Activated CD8-positive, alpha-beta memory T cell treated with anti-CD3 and anti-CD28 coated beads for 36 hours (primary cell): ENCODE data around the gene PGS1. TPM values are rescaled to one million over a fixed set of nuclear protein-coding genes. Genes with fewer than 3 reads are reported as not detected.

ENCODE experiments used
- CTCF ChIA-PET: fragments of 350-600 bp; sonication (Branson Sonifier 250); formaldehyde crosslinking; loops from one replicate; lab custom pipeline; 2021; ENCODE audit warnings: antibody characterized with exemption; lab: Charles Lee
- POLR2A ChIA-PET: fragments of 350-600 bp; sonication (Branson Sonifier 250); formaldehyde crosslinking; loops from one replicate; lab custom pipeline; 2021; ENCODE audit warnings: antibody characterized with exemption; lab: Charles Lee
- total RNA-seq, 2 experiments: library from RNA; stranded (reverse); gene quantifications; one replicate each; pipeline ENCODE4 v1.2.3, GENCODE V29; 2021

PGS1 gene
- total RNA-seq, 2 experiments from 2014 or later = 54.1 to 54.3 TPM

- ChIA-PET CTCF (interaction anchor here (1.0 to 1.1 kb wide), 2 partner anchors 20 to 30 kb away, joined by 3 to 5 read pairs; no protein-coding TSS in a partner anchor), POLR2A (no interaction called here)
These were observed 13.4 kb downstream of the PGS1 start for GRCh38 chr17:78391843-78392242.

- ChIA-PET CTCF (interaction anchor here (1.0 to 1.1 kb wide), 2 partner anchors 20 to 30 kb away, joined by 3 to 5 read pairs; no protein-coding TSS in a partner anchor), POLR2A (no interaction called here)
These were observed 13.8 kb downstream of the PGS1 start for GRCh38 chr17:78392295-78392694.

DNA sequence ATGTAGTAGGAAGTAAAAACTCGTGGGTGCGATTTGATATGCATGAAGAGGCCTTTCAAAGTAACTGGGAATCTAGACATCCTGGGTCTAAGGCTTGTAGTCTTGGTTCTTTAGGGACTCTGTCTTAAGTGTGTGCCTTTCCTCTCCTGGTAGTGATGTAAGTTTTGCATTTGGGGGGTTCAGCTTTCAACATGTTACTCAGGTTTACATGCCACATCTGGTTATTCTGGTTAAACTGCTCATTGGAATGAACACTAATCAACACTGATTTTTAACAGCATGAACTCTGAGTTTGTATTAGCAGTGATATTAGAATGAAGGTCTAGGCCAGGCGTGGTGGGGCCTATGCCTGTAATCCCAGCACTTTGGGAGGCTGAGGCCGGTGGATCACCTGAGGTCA lies 15.1 kb downstream of the PGS1 start:
- ChIA-PET CTCF (no interaction called here), POLR2A (no interaction called here)

GRCh38 chr17:78394209-78394608 lies 15.8 kb downstream of the PGS1 start:
- ChIA-PET POLR2A (no interaction called here), CTCF (no interaction called here)

DNA sequence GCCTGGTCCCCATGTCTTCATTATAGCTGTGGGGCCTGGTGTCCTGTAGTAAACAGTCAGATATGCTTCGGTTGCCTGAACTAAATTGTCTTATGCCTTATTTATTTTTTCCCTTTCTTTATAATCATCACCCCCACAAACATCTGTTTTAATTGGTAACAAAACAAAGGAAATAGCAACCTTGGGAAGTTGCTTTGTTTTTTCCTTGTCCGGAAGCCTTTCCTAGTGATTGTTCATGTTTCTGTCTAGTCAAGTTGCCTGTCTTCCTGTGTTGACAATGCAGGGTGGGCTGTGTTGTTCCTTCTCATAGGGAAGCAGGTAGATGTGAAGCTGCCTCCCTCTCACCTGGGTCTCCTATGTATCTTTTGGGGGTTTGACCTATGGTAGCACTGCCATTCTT lies 16.7 kb downstream of the PGS1 start:
- ChIA-PET POLR2A (no interaction called here), CTCF (no interaction called here)

DNA sequence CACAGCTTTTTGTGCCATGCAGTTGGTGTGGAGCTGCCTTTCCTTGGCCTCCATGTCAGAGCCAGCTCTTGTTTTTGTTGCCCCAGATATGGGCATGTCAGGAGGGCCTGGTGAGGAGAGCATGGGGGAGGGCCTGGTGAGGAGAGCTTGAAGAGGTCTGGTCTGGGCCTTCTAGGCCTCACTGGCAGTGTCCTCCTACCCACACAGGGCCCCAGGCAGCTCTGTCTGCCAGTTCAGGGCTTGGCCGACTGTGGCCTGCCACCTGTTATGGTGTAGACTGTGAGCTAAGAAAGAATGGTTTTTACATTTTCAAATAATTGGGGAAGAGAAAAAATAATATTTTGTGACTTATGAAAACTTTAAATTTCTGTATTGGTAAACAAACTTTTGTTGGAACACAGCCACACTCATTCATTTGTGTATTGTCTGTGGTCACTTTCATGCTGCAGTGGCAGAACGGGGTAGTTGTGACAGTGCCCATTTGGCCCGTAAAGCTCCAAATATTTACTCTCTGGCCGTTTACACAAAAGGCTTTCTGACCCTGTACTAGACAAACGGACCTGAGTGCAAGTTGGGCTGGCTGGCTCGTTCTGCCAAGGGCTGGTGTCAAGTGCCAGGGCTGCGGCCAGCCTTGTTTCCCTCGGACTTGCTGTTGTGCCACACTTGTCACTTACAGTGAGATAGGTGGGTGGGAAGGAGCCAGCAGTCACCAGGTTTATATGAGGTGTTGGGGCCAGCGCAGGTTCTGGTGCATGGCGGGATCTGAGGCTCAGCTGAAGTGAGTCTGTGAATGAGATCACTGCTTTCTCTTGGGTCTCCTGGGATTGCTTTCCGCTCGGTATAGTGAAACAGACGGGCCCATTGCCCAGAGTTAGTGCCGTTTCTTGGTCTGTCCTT lies 18.2 kb downstream of the PGS1 start:
- POLR2A ChIA-PET = interaction anchor here (0.7 kb wide), 1 partner anchor 32 kb away, joined by 3 read pairs; no protein-coding TSS in a partner anchor
- CTCF ChIA-PET = interaction anchor here (1.0 kb wide), 1 partner anchor 32 kb away, joined by 4 read pairs; no protein-coding TSS in a partner anchor

DNA sequence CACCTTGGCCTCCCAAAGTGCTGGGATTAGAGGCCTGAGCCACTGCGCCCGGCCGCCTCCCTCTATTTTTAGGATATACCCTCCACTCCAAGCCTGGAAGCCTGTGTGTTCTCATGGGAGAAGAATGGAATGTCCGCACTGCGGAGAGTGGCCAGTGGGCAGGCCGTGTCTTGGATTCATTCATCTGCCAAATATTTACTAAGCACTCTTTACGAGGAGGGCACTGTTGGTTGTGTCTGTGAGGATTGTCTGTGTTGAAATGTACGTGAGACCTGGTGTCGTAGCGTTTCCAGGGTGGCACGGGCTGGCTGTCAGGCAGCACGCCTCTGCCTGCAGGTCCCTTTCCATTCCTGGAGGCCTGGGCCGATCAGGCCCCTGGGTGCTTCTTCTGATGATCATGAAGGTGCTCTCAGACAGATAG lies 19.2 kb downstream of the PGS1 start:
- CTCF ChIA-PET = no interaction called here

DNA sequence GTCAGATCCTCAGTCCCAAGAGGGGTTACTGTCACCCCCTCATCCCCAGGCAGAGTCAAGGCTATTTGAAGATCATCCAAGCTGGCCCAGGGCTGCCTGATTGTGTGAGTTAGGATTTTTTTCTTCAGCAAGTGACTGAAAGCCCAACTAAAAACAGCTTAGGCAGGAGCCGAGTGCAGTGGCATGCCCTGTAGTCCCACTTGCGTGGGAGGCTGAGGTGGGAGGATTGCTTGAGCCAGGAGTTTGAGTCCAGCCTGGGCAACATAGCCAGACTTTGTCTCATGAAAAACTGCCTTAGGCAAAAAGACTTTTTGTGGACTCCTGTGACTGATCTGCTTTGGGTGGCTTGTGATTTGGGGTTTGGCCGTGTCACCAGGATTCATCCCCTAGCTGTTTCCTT lies 19.9 kb downstream of the PGS1 start:
- ChIA-PET POLR2A (no interaction called here), CTCF (interaction anchor here (1.2 kb wide), 1 partner anchor 24 kb away, joined by 3 read pairs; no protein-coding TSS in a partner anchor)

More for the DNA sequence above, 19.2 kb downstream of the PGS1 start:
- POLR2A ChIA-PET = no interaction called here

- ChIA-PET POLR2A (no interaction called here), CTCF (interaction anchor here (1.2 kb wide), 1 partner anchor 23 kb away, joined by 3 read pairs; no protein-coding TSS in a partner anchor)
These were observed 20.7 kb downstream of the PGS1 start for GRCh38 chr17:78399028-78399692.

DNA sequence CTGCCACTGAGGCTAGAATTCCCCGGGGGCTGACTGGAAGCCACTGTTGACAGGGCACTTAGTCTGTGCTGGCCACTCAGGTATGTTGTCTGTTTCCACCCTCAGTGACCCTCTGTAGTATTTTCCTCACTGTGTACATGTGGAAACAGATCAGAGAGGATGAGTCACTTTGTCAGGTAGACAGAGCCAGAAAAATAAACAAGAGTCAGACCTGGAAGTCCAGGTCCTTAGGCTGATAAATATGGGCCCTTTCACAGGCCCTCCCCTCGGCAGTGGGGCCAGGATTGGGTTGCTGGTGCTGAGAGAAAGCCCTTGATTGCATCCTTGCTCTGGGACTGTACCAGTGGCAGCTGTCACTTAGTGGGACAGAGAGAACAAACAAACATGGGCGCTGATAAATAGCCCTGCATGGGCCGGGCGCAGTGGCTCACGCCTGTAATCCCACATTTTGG lies 21.3 kb downstream of the PGS1 start:
- POLR2A ChIA-PET = no interaction called here

GRCh38 chr17:78400581-78401240 lies 22.3 kb downstream of the PGS1 start:
- ChIA-PET POLR2A (no interaction called here), CTCF (no interaction called here)

More for the DNA sequence above, 21.3 kb downstream of the PGS1 start:
- CTCF ChIA-PET = interaction anchor here (1.2 kb wide), 1 partner anchor 22 kb away, joined by 3 read pairs; no protein-coding TSS in a partner anchor

DNA sequence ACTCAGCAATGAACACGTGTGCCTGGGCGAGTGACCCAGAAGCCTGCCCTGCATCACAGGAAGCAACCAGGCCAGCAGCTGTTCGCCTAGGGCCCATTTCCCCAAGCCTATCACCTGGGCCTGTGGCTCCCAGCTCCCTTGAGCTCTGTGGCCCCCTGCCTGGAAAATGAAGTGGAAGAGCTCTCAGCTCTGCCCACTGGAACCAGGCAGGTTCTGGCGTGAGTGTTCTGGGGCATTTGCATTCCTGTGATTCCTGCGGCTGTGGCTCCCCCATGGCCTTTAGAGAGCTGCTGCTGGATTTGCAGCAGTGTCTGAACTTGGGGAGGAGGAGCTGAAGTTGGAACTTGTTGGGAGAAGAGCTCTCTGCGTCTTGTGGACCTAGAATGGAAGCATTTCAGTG lies 22.8 kb downstream of the PGS1 start:
- ChIA-PET POLR2A (no interaction called here), CTCF (interaction anchor here (1.0 kb wide), 1 partner anchor 21 kb away, joined by 3 read pairs; no protein-coding TSS in a partner anchor)

DNA sequence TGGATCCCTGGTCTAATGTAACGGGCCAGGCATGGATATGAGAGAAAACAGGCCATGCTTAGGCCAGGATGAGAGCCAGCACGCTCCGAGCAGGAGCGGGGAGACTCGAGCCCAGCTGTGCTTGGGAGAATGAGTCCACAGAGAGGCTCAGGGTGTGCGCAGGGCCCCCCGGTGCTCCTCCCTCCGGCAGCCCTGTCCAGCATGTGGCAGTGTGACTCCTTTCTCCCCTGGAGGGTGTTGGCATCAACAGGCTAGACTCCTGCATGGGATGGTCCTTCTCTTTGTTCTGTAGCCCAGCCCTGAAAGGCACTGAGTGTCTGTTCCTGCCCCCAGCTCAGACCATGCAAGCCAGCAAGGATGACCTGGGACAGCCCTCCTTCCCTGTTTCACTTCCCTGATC lies 23.4 kb downstream of the PGS1 start:
- CTCF ChIA-PET = interaction anchor here (1.0 kb wide), 1 partner anchor 20 kb away, joined by 3 read pairs; no protein-coding TSS in a partner anchor
- POLR2A ChIA-PET = no interaction called here

GRCh38 chr17:78403822-78404221 lies 25.4 kb downstream of the PGS1 start:
- CTCF ChIA-PET = interaction anchor here (1.1 kb wide), 1 partner anchor 15 kb away, joined by 3 read pairs; no protein-coding TSS in a partner anchor
- POLR2A ChIA-PET = interaction anchor here (0.6 kb wide), 1 partner anchor 81 kb away, joined by 4 read pairs; no protein-coding TSS in a partner anchor

GRCh38 chr17:78406396-78406795 lies 27.9 kb downstream of the PGS1 start:
- POLR2A ChIA-PET = no interaction called here
- CTCF ChIA-PET = no interaction called here

- CTCF ChIA-PET = no interaction called here
- POLR2A ChIA-PET = interaction anchor here (0.5 kb wide), 1 partner anchor 1741 kb away, joined by 6 read pairs; no protein-coding TSS in a partner anchor
These were observed 28.5 kb downstream of the PGS1 start for GRCh38 chr17:78406920-78407319.

GRCh38 chr17:78407387-78408000 lies 29.0 kb downstream of the PGS1 start:
- POLR2A ChIA-PET = interaction anchor here (0.5 kb wide), 1 partner anchor 1741 kb away, joined by 6 read pairs; no protein-coding TSS in a partner anchor
- CTCF ChIA-PET = interaction anchor here (1.3 kb wide), 1 partner anchor 16 kb away, joined by 3 read pairs; no protein-coding TSS in a partner anchor

DNA sequence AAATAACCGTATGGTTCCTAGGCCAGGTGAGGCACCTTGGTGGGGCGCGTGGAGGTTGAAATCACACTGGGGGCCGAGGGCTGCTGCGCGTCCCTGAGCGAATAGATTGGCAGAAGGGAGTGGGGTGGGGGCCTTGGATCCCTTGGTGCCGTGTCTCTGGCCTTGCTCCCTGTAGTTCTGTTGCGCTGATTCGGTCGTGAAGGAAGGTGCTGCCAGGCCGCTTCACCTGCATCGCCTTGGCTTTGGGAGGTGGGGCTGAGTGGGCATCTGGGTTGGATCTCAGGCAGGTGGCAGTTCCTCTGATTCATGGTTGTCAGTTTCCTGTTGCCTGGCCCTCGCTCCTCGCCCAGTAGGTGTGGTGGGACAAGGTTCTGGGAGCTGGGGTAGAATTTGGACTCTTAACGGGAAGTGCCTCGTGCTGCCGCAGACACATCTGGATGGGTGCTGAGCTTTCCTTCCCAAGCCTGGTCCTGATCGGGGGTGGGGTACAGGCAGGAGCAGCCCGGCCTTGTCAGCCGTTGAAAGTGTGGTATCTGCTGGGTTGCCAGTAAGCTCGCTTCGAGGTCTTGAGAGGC lies 30.1 kb downstream of the PGS1 start:
- ChIA-PET POLR2A (no interaction called here), CTCF (interaction anchor here (1.3 kb wide), 1 partner anchor 17 kb away, joined by 3 read pairs; no protein-coding TSS in a partner anchor)
